Measurements from ENCODE around the gene SHCBP1L. TPM values are rescaled to one million over a fixed set of nuclear protein-coding genes. Genes with fewer than 3 reads are reported as not detected.

SHCBP1L gene
- total RNA-seq, 1 donor from 2014 or later: not detected

DNA sequence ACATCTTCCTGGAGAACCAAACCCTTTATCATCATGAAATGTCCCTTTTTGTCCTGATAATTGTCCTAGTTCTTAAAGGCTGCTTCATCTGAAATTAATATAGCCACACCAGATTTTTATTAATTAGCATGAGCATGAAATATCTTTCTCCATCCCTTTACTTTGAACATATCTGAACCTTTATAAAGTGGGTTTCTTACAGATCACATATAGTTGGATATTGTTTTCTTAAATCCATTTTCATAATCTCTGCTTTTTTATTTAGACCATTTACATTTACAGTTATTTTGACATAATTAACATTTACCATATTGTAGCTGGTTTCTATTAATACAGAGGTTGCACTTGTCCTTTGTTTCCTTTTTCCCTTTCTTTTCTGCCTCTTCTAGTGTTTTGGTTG, 17.2 kb downstream of the SHCBP1L start:
- H3K4me3 Mint-ChIP-seq (ENCODE audit: low read depth): no peak overlapping the region
- no peaks in the 10 kb centered on the region for H3K36me3 Mint-ChIP-seq (ENCODE audit: insufficient read depth)
- no peak for DNase-seq (ENCODE audit: low spot score, unreplicated experiment)
- H3K9me3 Mint-ChIP-seq (ENCODE audit: low read depth): peaks cover 23% of the 10 kb centered on the region
- H3K4me1 Mint-ChIP-seq (ENCODE audit: low read depth): no peaks in the 10 kb centered on the region
- no peak for TF ChIP-seq CTCF (IDR thresholded peaks at IDR 0.05; ENCODE audit: unreplicated experiment)
- no peak overlapping the region for H3K27ac Mint-ChIP-seq
- H3K27me3 Mint-ChIP-seq: no peaks in the 10 kb centered on the region

DNA sequence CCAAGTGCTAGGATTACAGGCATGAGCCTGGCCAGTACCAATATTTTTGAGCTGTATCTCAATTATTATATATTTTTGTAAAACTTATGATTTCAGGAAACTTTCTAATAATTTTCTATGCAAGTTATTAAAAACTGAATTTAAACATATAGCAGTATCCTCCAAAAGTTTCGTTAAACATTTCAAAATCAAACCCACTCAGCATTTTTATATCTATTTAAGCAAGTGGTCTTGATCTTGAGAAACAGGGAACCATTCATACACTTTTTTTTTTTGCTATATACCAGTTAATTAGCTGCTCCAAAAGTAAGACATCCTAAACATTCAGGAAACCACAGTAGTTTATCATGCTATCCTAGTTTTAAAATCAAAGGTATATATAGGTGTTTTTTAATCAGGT, 22.0 kb downstream of the SHCBP1L start:
- TF ChIP-seq CTCF (IDR thresholded peaks at IDR 0.05; ENCODE audit: unreplicated experiment): no peak
- no peak for DNase-seq (ENCODE audit: low spot score, unreplicated experiment)
- H3K4me3 Mint-ChIP-seq (ENCODE audit: low read depth): no peak overlapping the region
- H3K9me3 Mint-ChIP-seq (ENCODE audit: low read depth): peaks cover 18% of the 10 kb centered on the region
- no peak overlapping the region for H3K27ac Mint-ChIP-seq
- H3K4me1 Mint-ChIP-seq (ENCODE audit: low read depth): no peaks in the 10 kb centered on the region
- no peaks in the 10 kb centered on the region for H3K27me3 Mint-ChIP-seq
- no peaks in the 10 kb centered on the region for H3K36me3 Mint-ChIP-seq (ENCODE audit: insufficient read depth)

DNA sequence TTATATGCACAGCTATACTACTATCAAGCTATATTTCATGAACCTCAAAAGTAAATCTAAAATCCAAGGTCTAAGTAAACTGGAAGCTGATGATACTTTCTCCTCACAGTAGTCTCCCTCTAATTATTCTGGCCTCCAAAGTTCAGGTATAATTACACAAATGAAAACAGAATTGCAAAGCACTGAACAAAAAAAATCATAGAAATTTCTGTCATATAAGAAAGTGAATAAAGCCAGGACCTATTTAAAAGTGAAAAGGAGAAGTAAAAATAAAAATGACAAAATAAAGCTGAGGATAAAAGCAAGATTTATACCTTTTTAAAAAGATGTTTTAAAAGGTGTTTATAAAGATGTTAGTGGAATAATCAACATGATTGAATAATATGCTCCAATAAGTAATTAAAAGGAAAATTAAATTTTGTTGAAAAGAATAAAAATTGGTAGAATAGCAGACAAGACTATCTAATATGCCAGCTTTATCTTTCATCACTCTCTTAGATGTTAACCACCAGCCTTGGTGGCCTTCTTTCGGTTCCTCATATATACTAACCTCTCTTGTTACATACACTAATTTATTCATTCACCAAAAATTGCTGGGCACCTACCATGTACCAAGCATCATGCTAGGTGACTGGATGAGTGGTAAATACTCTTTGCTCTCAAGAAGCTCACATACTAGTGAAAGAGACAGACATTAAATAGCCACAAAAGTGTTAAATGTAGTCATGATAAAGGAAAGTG, 25.1 kb downstream of the SHCBP1L start:
- Mint-ChIP-seq H3K4me3 (ENCODE audit: low read depth) (no peak overlapping the region), H3K27ac (no peak overlapping the region), H3K9me3 (ENCODE audit: low read depth) (peaks cover 11% of the 10 kb centered on the region), H3K27me3 (peaks cover 3% of the 10 kb centered on the region), H3K36me3 (ENCODE audit: insufficient read depth) (no peaks in the 10 kb centered on the region), H3K4me1 (ENCODE audit: low read depth) (no peaks in the 10 kb centered on the region)
- DNase-seq (ENCODE audit: low spot score, unreplicated experiment): no peak
- TF ChIP-seq CTCF (IDR thresholded peaks at IDR 0.05; ENCODE audit: unreplicated experiment): no peak

GRCh38 chr1:182925661-182926060, 27.3 kb downstream of the SHCBP1L start:
- Mint-ChIP-seq H3K36me3 (ENCODE audit: insufficient read depth) (no peaks in the 10 kb centered on the region), H3K27me3 (peaks cover 6% of the 10 kb centered on the region), H3K27ac (no peak overlapping the region), H3K4me3 (ENCODE audit: low read depth) (no peak overlapping the region), H3K9me3 (ENCODE audit: low read depth) (peaks cover 15% of the 10 kb centered on the region), H3K4me1 (ENCODE audit: low read depth) (no peaks in the 10 kb centered on the region)
- no peak for DNase-seq (ENCODE audit: low spot score, unreplicated experiment)
- TF ChIP-seq CTCF (IDR thresholded peaks at IDR 0.05; ENCODE audit: unreplicated experiment): no peak

GRCh38 chr1:182917378-182917777, 35.6 kb downstream of the SHCBP1L start:
- H3K4me3 Mint-ChIP-seq (ENCODE audit: low read depth): no peak overlapping the region
- no peak overlapping the region for H3K27ac Mint-ChIP-seq
- no peaks in the 10 kb centered on the region for H3K27me3 Mint-ChIP-seq
- TF ChIP-seq CTCF (IDR thresholded peaks at IDR 0.05; ENCODE audit: unreplicated experiment): no peak
- no peaks in the 10 kb centered on the region for H3K4me1 Mint-ChIP-seq (ENCODE audit: low read depth)
- no peaks in the 10 kb centered on the region for H3K36me3 Mint-ChIP-seq (ENCODE audit: insufficient read depth)
- peaks cover 10% of the 10 kb centered on the region for H3K9me3 Mint-ChIP-seq (ENCODE audit: low read depth)
- no peak for DNase-seq (ENCODE audit: low spot score, unreplicated experiment)
